ENCODE data around the gene MYBPC3. TPM values are rescaled to one million over a fixed set of nuclear protein-coding genes. Genes with fewer than 3 reads are reported as not detected.

MYBPC3 gene
- total RNA-seq, 1 experiment from 2014 or later = 0.07 TPM

DNA sequence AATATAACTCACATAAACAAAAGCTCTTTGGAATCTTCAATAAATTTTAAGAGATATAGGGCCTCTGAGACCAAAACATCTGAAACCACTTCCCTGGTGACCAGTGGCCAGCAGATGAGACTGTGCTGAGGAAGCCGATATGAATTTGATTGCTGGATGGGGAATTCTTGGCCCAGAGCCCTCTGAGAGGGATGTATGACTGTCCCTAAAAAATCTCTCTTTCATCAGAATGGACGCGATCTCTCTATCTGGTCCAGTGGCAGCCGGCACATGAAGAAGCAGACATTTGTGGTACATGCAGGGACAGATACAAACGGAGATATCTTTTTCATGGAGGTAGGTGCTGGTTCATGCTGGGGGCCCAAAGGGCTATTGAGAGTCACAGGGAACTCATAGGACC, 37.5 kb downstream of the MYBPC3 start (continued):
- TF ChIP-seq ZNF532 (CRISPR knock-in tag; IDR thresholded peaks at IDR 0.05; ENCODE audit: borderline replicate concordance) (no peak), JAZF1 (CRISPR knock-in tag; IDR thresholded peaks at IDR 0.05) (no peak), TP53 (CRISPR knock-in tag; IDR thresholded peaks at IDR 0.05) (no peak), GABPB1 (CRISPR knock-in tag; IDR thresholded peaks at IDR 0.05) (no peak), USF2 (CRISPR knock-in tag; IDR thresholded peaks at IDR 0.05) (no peak), ZNF232 (CRISPR knock-in tag; IDR thresholded peaks at IDR 0.05) (no peak), NR1H2 (CRISPR knock-in tag; IDR thresholded peaks at IDR 0.05) (no peak), FOXK1 (CRISPR knock-in tag; IDR thresholded peaks at IDR 0.05) (no peak), KAT7 (CRISPR knock-in tag; IDR thresholded peaks at IDR 0.05; ENCODE audit: borderline replicate concordance) (no peak), ELF4 (CRISPR knock-in tag; IDR thresholded peaks at IDR 0.05; ENCODE audit: low read depth) (no peak)

DNA sequence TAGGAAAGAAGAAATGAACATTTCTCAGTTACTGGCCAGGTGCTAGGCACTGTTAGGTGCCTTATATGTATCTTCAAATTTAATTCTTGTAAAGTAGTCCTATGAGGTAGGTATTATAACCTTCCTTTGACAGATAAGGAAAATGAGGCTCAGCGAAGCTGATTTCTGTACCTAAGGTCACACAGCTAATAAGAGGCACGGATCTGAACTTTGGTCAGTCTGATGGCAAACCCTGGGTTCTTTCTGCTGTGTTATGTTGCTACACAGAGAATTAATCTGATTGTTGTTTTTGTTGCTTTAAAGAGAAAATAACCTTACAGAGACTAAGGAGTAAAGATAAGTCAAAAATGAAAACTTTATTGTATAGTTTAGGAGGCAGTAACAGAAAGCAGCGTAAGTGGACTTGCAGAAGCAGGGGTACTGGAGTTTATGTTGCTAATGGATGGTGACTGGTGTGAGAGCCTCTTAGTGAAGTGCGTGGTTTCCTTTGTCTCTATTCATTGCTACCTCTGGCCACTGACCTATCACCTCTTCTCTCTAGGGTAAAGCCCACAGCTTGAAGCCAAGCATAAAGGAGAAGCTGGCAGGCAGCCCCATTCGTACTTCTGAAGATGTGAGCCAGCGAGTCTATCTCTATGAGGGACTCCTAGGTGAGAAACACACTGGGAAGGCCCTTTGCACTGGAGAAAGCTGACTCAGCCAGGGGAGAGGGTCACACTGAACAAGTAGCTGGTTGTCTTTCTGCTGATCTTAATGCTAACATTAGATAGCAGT, 44.3 kb downstream of the MYBPC3 start:
- Mint-ChIP-seq H3K27me3 (ENCODE audit: low read depth) (no peaks in the 10 kb centered on the region), H3K36me3 (peaks cover 50% of the 10 kb centered on the region), H3K9me3 (no peaks in the 10 kb centered on the region), H3K4me3 (no peak overlapping the region), H3K4me1 (no peaks in the 10 kb centered on the region), H3K27ac (no peak overlapping the region)
- TF ChIP-seq SP1 (CRISPR knock-in tag; conservative IDR thresholded peaks at IDR 0.05) = no peak
- TF ChIP-seq, protein P1, sequence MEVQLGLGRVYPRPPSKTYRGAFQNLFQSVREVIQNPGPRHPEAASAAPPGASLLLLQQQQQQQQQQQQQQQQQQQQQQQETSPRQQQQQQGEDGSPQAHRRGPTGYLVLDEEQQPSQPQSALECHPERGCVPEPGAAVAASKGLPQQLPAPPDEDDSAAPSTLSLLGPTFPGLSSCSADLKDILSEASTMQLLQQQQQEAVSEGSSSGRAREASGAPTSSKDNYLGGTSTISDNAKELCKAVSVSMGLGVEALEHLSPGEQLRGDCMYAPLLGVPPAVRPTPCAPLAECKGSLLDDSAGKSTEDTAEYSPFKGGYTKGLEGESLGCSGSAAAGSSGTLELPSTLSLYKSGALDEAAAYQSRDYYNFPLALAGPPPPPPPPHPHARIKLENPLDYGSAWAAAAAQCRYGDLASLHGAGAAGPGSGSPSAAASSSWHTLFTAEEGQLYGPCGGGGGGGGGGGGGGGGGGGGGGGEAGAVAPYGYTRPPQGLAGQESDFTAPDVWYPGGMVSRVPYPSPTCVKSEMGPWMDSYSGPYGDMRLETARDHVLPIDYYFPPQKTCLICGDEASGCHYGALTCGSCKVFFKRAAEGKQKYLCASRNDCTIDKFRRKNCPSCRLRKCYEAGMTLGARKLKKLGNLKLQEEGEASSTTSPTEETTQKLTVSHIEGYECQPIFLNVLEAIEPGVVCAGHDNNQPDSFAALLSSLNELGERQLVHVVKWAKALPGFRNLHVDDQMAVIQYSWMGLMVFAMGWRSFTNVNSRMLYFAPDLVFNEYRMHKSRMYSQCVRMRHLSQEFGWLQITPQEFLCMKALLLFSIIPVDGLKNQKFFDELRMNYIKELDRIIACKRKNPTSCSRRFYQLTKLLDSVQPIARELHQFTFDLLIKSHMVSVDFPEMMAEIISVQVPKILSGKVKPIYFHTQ (CRISPR knock-in tag; IDR thresholded peaks at IDR 0.05) = no peak
- no peak for TF ChIP-seq TP53 (CRISPR knock-in tag; IDR thresholded peaks at IDR 0.05)
- no peak for TF ChIP-seq ELF4 (CRISPR knock-in tag; IDR thresholded peaks at IDR 0.05; ENCODE audit: low read depth)
- no peak for TF ChIP-seq ZBTB21 (CRISPR knock-in tag; IDR thresholded peaks at IDR 0.05; ENCODE audit: borderline replicate concordance)
- TF ChIP-seq FOXK1 (CRISPR knock-in tag; IDR thresholded peaks at IDR 0.05) = no peak
- TF ChIP-seq, protein P2, sequence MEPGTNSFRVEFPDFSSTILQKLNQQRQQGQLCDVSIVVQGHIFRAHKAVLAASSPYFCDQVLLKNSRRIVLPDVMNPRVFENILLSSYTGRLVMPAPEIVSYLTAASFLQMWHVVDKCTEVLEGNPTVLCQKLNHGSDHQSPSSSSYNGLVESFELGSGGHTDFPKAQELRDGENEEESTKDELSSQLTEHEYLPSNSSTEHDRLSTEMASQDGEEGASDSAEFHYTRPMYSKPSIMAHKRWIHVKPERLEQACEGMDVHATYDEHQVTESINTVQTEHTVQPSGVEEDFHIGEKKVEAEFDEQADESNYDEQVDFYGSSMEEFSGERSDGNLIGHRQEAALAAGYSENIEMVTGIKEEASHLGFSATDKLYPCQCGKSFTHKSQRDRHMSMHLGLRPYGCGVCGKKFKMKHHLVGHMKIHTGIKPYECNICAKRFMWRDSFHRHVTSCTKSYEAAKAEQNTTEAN (CRISPR knock-in tag; IDR thresholded peaks at IDR 0.05) = no peak
- no peak for TF ChIP-seq GABPB1 (CRISPR knock-in tag; IDR thresholded peaks at IDR 0.05)
- no peak for TF ChIP-seq NR3C1 (CRISPR knock-in tag; conservative IDR thresholded peaks at IDR 0.05; ENCODE audit: low read depth)
- no peak for TF ChIP-seq EMX1 (CRISPR knock-in tag; IDR thresholded peaks at IDR 0.05)
- no peak for TF ChIP-seq MYBL2 (CRISPR knock-in tag; IDR thresholded peaks at IDR 0.05)
- no peak for TF ChIP-seq OVOL2 (CRISPR knock-in tag; IDR thresholded peaks at IDR 0.05; ENCODE audit: borderline replicate concordance)
- TF ChIP-seq ZNF121 (CRISPR knock-in tag; IDR thresholded peaks at IDR 0.05) = no peak
- no peak for TF ChIP-seq CREB1 (CRISPR knock-in tag; IDR thresholded peaks at IDR 0.05)
- TF ChIP-seq JUN (CRISPR knock-in tag; IDR thresholded peaks at IDR 0.05) = no peak
- CTCF ChIA-PET = interaction anchor here (1.1 kb wide), 1 partner anchor 99 kb away, joined by 3 read pairs; no protein-coding TSS in a partner anchor
- no peak for ATAC-seq
- DNase-seq (ENCODE audit: low spot score) = no peak
- POLR2A ChIA-PET = interaction anchor here (0.6 to 0.7 kb wide), 2 partner anchors 38 to 47 kb away, joined by 3 read pairs; partner anchors contain the start of gene MADD

All from WTC11 (cell line).